Tibial artery (tissue), 4 donors: ENCODE data around the gene AXIN1.
"Not testable (repeated sequence)": the region's sequence is repeated elsewhere in the genome, so short reads cannot be mapped to it uniquely, and the experiment has no call there.

ENCODE experiments used
- DNase-seq, 2 donors: peaks; one replicate each; pipeline ENCODE4 v3.0.0-alpha.2; 2019
- H3K27ac ChIP-seq, 2 donors: fragments of 200-600 bp; sonication (generic) in 1 of 2; 1 replicate in 1 of 2; 2 replicates in 1 of 2; pipeline ENCODE4 v1.5.1; 2018 to 2019; ENCODE audit warnings: mild to moderate bottlenecking in 1 of 2
- H3K27me3 ChIP-seq, 2 donors: fragments of 200-600 bp; sonication (generic) in 1 of 2; one replicate each; pipeline versions ENCODE4 v1.5.1 to v1.6.0; 2016 to 2019
- H3K36me3 ChIP-seq, 3 donors: fragments of 200-600 bp; sonication (generic) in 2 of 3; one replicate each; pipeline ENCODE4 v1.5.1; 2016 to 2019; ENCODE audit warnings: mild to moderate bottlenecking in 2 of 3
- H3K4me1 ChIP-seq, 4 donors: fragments of 200-600 bp; sonication (generic) in 2 of 4; 1 replicate in 3 of 4; 2 replicates in 1 of 4; pipeline ENCODE4 v1.5.1; 2016 to 2019
- H3K4me3 ChIP-seq, 2 donors: fragments of 200-600 bp; sonication (generic) in 1 of 2; 1 replicate in 1 of 2; 2 replicates in 1 of 2; pipeline ENCODE4 v1.5.1; 2018 to 2019; ENCODE audit warnings: mild to moderate bottlenecking in 2 of 2
- H3K9me3 ChIP-seq, 3 donors: fragments of 200-600 bp; sonication (generic) in 1 of 3; one replicate each; pipeline ENCODE4 v1.5.1; 2016 to 2019
- intact Hi-C: fragments of 100-400 bp; cut with DNase I; formaldehyde crosslinking; loops from one replicate; pipeline ENCODE4 v1.15.0; 2023; ENCODE audit warnings: low total_unique reads
- TF ChIP-seq, protein P1 (sequence below), 2 experiments: fragments of 200-600 bp in 1 of 2; fragments of 450-650 bp in 1 of 2; IDR thresholded peaks; one replicate each; pipeline ENCODE4 v1.5.1; 2017 to 2019; ENCODE audit warnings: antibody characterized with exemption in 2 of 2, mild to moderate bottlenecking in 1 of 2, moderate library complexity in 1 of 2

AXIN1 gene

GRCh38 chr16:260326-260725 is 92.2 kb downstream of the AXIN1 start:
- TF ChIP-seq, protein P1, sequence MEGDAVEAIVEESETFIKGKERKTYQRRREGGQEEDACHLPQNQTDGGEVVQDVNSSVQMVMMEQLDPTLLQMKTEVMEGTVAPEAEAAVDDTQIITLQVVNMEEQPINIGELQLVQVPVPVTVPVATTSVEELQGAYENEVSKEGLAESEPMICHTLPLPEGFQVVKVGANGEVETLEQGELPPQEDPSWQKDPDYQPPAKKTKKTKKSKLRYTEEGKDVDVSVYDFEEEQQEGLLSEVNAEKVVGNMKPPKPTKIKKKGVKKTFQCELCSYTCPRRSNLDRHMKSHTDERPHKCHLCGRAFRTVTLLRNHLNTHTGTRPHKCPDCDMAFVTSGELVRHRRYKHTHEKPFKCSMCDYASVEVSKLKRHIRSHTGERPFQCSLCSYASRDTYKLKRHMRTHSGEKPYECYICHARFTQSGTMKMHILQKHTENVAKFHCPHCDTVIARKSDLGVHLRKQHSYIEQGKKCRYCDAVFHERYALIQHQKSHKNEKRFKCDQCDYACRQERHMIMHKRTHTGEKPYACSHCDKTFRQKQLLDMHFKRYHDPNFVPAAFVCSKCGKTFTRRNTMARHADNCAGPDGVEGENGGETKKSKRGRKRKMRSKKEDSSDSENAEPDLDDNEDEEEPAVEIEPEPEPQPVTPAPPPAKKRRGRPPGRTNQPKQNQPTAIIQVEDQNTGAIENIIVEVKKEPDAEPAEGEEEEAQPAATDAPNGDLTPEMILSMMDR (IDR thresholded peaks at IDR 0.05) = no peak
- peaks cover 51 to 90% (median 68%) of the 10 kb centered on the region in 3 donors for H3K36me3 ChIP-seq
- H3K4me1 ChIP-seq = no peaks in the 10 kb centered on the region
- no peak overlapping the region for H3K4me3 ChIP-seq
- H3K27ac ChIP-seq = no peak overlapping the region
- DNase-seq = no peak
- no peaks in the 10 kb centered on the region for H3K9me3 ChIP-seq
- no peaks in the 10 kb centered on the region for H3K27me3 ChIP-seq
- intact Hi-C loops = no loop called here

- DNase-seq = no peak
- Histone ChIP-seq H3K27me3 (no peaks in the 10 kb centered on the region), H3K4me3 (no peak overlapping the region), H3K27ac (no peak overlapping the region), H3K4me1 (no peaks in the 10 kb centered on the region), H3K9me3 (no peaks in the 10 kb centered on the region), H3K36me3 (peaks cover 56 to 90% (median 71%) of the 10 kb centered on the region in 3 donors)
- TF ChIP-seq, protein P1 (IDR thresholded peaks at IDR 0.05) = no peak
- intact Hi-C loops = no loop called here
Observed at GRCh38 chr16:259814-260253, 92.7 kb downstream of the AXIN1 start.

GRCh38 chr16:259226-259625 is 93.3 kb downstream of the AXIN1 start:
- Histone ChIP-seq H3K27me3 (no peaks in the 10 kb centered on the region), H3K36me3 (peaks cover 56 to 90% (median 71%) of the 10 kb centered on the region in 3 donors), H3K9me3 (no peaks in the 10 kb centered on the region), H3K27ac (no peak overlapping the region), H3K4me3 (no peak overlapping the region), H3K4me1 (no peaks in the 10 kb centered on the region)
- TF ChIP-seq, protein P1 (IDR thresholded peaks at IDR 0.05) = no peak
- DNase-seq = no peak
- intact Hi-C loops = no loop called here

- H3K4me1 ChIP-seq, H3K4me3 ChIP-seq, H3K9me3 ChIP-seq, H3K27ac ChIP-seq, H3K27me3 ChIP-seq, intact Hi-C loops, DNase-seq: not testable (repeated sequence)
- peaks cover 52 to 90% (median 70%) of the 10 kb centered on the region in 3 donors for H3K36me3 ChIP-seq
Observed at GRCh38 chr16:258091-258490, 94.4 kb downstream of the AXIN1 start.

GRCh38 chr16:255183-255582 is 97.3 kb downstream of the AXIN1 start:
- TF ChIP-seq, protein P1 (IDR thresholded peaks at IDR 0.05) = no peak
- Histone ChIP-seq H3K36me3 (peaks cover 40 to 83% (median 45%) of the 10 kb centered on the region in 3 donors), H3K27ac (no peak overlapping the region), H3K27me3 (no peaks in the 10 kb centered on the region), H3K4me3 (no peak overlapping the region), H3K4me1 (no peaks in the 10 kb centered on the region), H3K9me3 (no peaks in the 10 kb centered on the region)
- no peak for DNase-seq
- intact Hi-C loops = no loop called here

- Histone ChIP-seq H3K36me3 (peaks cover 33 to 83% (median 37%) of the 10 kb centered on the region in 3 donors), H3K27me3 (no peaks in the 10 kb centered on the region), H3K9me3 (no peaks in the 10 kb centered on the region), H3K4me3 (no peak overlapping the region), H3K4me1 (no peaks in the 10 kb centered on the region), H3K27ac (no peak overlapping the region)
- intact Hi-C loops = no loop called here
- DNase-seq = no peak
- TF ChIP-seq, protein P1 (IDR thresholded peaks at IDR 0.05) = no peak
Observed at GRCh38 chr16:254461-254860, 98.1 kb downstream of the AXIN1 start.
